Measurements from ENCODE around the gene RBBP5.

The RBBP5 gene

DNA sequence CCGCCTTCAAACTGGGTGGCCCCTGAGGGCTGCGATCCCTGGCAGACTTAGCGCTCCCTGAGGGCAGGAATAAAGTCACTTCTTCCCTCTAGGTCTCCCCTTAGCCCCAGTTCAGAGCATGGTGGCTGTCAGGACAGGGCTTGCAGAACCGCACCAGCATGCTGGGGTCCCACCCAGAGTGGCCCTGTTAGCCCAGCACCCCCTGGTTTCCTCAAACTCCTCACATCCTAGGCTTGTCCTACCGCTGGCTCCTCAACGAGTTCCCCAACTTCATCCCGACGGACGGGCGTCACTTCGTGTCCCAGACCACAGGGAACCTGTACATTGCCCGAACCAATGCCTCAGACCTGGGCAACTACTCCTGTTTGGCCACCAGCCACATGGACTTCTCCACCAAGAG is 62.9 kb downstream of the RBBP5 start:
- Histone ChIP-seq H3K27me3 (ENCODE audit: insufficient read depth, poor library complexity, severe bottlenecking) (no peaks in the 10 kb centered on the region), H3K27ac (replicated peaks) (no peak overlapping the region), H3K4me3 (replicated peaks; ENCODE audit: insufficient read depth, low read length) (no peak overlapping the region)
- DNase-seq (ENCODE audit: low read depth in 1 of 2, low spot score in 1 of 2) = no peak
- TF ChIP-seq POLR2AphosphoS5 (IDR thresholded peaks at IDR 0.05; ENCODE audit: low read depth) (no peak), SPI1 (IDR thresholded peaks at IDR 0.05; ENCODE audit: borderline replicate concordance, low read depth) (no peak), GABPA (IDR thresholded peaks at IDR 0.05; ENCODE audit: low read depth) (no peak)
- TF ChIP-seq, protein P1, sequence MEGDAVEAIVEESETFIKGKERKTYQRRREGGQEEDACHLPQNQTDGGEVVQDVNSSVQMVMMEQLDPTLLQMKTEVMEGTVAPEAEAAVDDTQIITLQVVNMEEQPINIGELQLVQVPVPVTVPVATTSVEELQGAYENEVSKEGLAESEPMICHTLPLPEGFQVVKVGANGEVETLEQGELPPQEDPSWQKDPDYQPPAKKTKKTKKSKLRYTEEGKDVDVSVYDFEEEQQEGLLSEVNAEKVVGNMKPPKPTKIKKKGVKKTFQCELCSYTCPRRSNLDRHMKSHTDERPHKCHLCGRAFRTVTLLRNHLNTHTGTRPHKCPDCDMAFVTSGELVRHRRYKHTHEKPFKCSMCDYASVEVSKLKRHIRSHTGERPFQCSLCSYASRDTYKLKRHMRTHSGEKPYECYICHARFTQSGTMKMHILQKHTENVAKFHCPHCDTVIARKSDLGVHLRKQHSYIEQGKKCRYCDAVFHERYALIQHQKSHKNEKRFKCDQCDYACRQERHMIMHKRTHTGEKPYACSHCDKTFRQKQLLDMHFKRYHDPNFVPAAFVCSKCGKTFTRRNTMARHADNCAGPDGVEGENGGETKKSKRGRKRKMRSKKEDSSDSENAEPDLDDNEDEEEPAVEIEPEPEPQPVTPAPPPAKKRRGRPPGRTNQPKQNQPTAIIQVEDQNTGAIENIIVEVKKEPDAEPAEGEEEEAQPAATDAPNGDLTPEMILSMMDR (IDR thresholded peaks at IDR 0.05; ENCODE audit: insufficient read depth, low read length) = no peak
- TF ChIP-seq, protein P2, sequence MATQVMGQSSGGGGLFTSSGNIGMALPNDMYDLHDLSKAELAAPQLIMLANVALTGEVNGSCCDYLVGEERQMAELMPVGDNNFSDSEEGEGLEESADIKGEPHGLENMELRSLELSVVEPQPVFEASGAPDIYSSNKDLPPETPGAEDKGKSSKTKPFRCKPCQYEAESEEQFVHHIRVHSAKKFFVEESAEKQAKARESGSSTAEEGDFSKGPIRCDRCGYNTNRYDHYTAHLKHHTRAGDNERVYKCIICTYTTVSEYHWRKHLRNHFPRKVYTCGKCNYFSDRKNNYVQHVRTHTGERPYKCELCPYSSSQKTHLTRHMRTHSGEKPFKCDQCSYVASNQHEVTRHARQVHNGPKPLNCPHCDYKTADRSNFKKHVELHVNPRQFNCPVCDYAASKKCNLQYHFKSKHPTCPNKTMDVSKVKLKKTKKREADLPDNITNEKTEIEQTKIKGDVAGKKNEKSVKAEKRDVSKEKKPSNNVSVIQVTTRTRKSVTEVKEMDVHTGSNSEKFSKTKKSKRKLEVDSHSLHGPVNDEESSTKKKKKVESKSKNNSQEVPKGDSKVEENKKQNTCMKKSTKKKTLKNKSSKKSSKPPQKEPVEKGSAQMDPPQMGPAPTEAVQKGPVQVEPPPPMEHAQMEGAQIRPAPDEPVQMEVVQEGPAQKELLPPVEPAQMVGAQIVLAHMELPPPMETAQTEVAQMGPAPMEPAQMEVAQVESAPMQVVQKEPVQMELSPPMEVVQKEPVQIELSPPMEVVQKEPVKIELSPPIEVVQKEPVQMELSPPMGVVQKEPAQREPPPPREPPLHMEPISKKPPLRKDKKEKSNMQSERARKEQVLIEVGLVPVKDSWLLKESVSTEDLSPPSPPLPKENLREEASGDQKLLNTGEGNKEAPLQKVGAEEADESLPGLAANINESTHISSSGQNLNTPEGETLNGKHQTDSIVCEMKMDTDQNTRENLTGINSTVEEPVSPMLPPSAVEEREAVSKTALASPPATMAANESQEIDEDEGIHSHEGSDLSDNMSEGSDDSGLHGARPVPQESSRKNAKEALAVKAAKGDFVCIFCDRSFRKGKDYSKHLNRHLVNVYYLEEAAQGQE (IDR thresholded peaks at IDR 0.05; ENCODE audit: insufficient replicate concordance, low read depth) = no peak

DNA sequence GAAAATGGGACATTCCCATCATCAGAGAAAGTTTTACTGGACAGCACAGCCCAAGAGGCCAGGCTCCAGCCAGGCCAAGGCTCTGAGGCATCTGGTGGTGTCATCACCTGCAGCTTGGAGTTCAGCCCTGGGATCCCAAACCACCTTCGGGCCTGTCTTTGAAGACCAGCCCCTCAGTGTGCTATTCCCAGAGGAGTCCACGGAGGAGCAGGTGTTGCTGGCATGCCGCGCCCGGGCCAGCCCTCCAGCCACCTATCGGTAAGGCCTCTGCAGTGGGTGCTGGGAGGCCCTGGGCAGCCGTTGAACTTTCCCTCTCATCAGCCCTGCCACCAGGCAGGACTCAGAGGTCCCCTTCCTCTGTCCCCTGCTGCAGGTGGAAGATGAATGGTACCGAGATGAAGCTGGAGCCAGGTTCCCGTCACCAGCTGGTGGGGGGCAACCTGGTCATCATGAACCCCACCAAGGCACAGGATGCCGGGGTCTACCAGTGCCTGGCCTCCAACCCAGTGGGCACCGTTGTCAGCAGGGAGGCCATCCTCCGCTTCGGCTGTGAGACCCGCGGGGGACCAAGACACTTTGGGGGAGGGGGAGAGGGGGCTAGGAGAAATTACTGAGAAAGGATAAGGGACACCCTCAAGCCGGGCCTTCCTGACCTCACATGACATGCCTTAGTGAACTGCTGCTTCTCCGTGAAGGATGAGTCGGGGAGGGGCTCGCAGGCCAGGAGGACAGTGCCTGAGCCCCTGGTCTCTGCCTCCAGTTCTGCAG is 63.8 kb downstream of the RBBP5 start:
- Histone ChIP-seq H3K27ac (replicated peaks) (no peak overlapping the region), H3K27me3 (ENCODE audit: insufficient read depth, poor library complexity, severe bottlenecking) (no peaks in the 10 kb centered on the region), H3K4me3 (replicated peaks; ENCODE audit: insufficient read depth, low read length) (no peak overlapping the region)
- TF ChIP-seq, protein P2 (IDR thresholded peaks at IDR 0.05; ENCODE audit: insufficient replicate concordance, low read depth) = no peak
- TF ChIP-seq SPI1 (IDR thresholded peaks at IDR 0.05; ENCODE audit: borderline replicate concordance, low read depth) (no peak), POLR2AphosphoS5 (IDR thresholded peaks at IDR 0.05; ENCODE audit: low read depth) (no peak), GABPA (IDR thresholded peaks at IDR 0.05; ENCODE audit: low read depth) (no peak)
- TF ChIP-seq, protein P1 (IDR thresholded peaks at IDR 0.05; ENCODE audit: insufficient read depth, low read length) = no peak
- no peak for DNase-seq (ENCODE audit: low read depth in 1 of 2, low spot score in 1 of 2)

DNA sequence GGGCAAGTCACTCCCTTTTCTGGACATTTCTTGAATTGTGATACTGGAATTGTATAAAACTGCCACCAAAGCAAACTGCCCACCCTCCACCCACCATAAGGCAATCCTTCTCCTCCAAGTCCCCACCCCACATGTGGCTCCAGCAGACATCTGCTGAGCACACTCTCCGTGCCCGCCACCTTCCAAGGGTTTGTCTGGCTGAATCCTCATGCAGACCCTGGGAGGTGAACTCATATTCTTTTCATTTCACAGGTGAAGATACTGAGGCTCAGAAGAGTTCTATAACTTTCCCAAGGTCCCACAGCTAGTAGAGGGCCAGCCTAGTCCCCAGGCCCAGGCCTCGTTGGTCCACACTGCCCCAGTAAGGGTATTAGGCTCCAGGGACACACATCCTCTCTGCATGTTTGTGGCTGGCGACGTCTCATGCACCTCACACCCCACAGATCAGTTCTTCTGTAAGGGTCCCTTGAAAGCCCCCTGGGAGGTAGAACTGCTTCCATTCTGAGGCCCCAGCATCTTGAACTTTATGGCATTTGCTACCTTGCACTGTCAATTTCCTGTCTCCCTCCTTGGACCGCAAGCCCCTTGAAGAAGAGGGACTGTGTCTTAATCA is 64.7 kb downstream of the RBBP5 start:
- no peak for DNase-seq (ENCODE audit: low read depth in 1 of 2, low spot score in 1 of 2)
- no peak overlapping the region for H3K4me3 ChIP-seq (replicated peaks; ENCODE audit: insufficient read depth, low read length)
- H3K27me3 ChIP-seq (ENCODE audit: insufficient read depth, poor library complexity, severe bottlenecking) = no peaks in the 10 kb centered on the region
- no peak overlapping the region for H3K27ac ChIP-seq (replicated peaks)
- TF ChIP-seq, protein P1 (IDR thresholded peaks at IDR 0.05; ENCODE audit: insufficient read depth, low read length) = no peak
- TF ChIP-seq GABPA (IDR thresholded peaks at IDR 0.05; ENCODE audit: low read depth) = no peak
- no peak for TF ChIP-seq POLR2AphosphoS5 (IDR thresholded peaks at IDR 0.05; ENCODE audit: low read depth)
- TF ChIP-seq, protein P2 (IDR thresholded peaks at IDR 0.05; ENCODE audit: insufficient replicate concordance, low read depth) = no peak
- TF ChIP-seq SPI1 (IDR thresholded peaks at IDR 0.05; ENCODE audit: borderline replicate concordance, low read depth) = no peak
